Peyer's patch (tissue), 4 donors: ENCODE data around the gene C3orf52. TPM values are rescaled to one million over a fixed set of nuclear protein-coding genes. Genes with fewer than 3 reads are reported as not detected.
"Not testable (repeated sequence)": the region's sequence is repeated elsewhere in the genome, so short reads cannot be mapped to it uniquely, and the experiment has no call there.

Experiments
- DNase-seq, 3 donors: peaks; one replicate each; pipeline ENCODE4 v3.0.0-alpha.2; 2017 to 2019
- H3K27ac ChIP-seq, 4 donors: fragments of 200-600 bp; sonication (generic); one replicate each; pipeline ENCODE4 v1.5.1; 2016 to 2019
- H3K27me3 ChIP-seq, 2 donors: fragments of 200-600 bp; sonication (generic); one replicate each; pipeline ENCODE4 v1.5.1; 2019
- H3K36me3 ChIP-seq, 3 donors: fragments of 200-600 bp; sonication (generic); one replicate each; pipeline ENCODE4 v1.5.1; 2016 to 2019
- H3K4me1 ChIP-seq, 4 donors: fragments of 200-600 bp; sonication (generic); one replicate each; pipeline ENCODE4 v1.5.1; 2016 to 2019
- H3K4me3 ChIP-seq, 4 donors: fragments of 200-600 bp; sonication (generic); 1 replicate in 3 of 4; 2 replicates in 1 of 4; pipeline ENCODE4 v1.5.1; 2016 to 2019; ENCODE audit warnings: mild to moderate bottlenecking in 1 of 4
- H3K9me3 ChIP-seq, 4 donors: fragments of 200-600 bp; sonication (generic); one replicate each; pipeline ENCODE4 v1.5.1; 2016 to 2019; ENCODE audit warnings: mild to moderate bottlenecking in 1 of 4
- POLR2A ChIP-seq, 2 donors: fragments of 450-650 bp; IDR thresholded peaks; one replicate each; pipeline ENCODE4 v1.5.1; 2017; ENCODE audit warnings: antibody characterized with exemption in 2 of 2, mild to moderate bottlenecking in 2 of 2, moderate library complexity in 2 of 2
- total RNA-seq, 4 donors: library from RNA; depleted of rRNA; stranded (reverse); fragments of >200 nt; gene quantifications; one replicate each; pipeline ENCODE4 v1.1.0, GENCODE V29; 2016
- TF ChIP-seq, protein P1 (sequence below), 6 experiments: fragments of 450-650 bp in 4 of 6; fragments of 200-600 bp in 2 of 6; sonication (generic) in 1 of 6; IDR thresholded peaks; one replicate each; pipeline ENCODE4 v1.5.1; 2017 to 2019; ENCODE audit warnings: antibody characterized with exemption in 6 of 6, mild to moderate bottlenecking in 3 of 6, moderate library complexity in 1 of 6

C3orf52 gene
- 10 to 100 TPM; 13.2 to 31.0 (median 25.9) TPM for total RNA-seq

- no peaks in the 10 kb centered on the region for H3K36me3 ChIP-seq
- H3K4me3 ChIP-seq = peak within 1 kb of the TSS; percentile 51 to 73 (median 62)
- peak within 1 kb of the TSS in 3 of 4 donors; percentile 63 to 93 (median 86) for H3K27ac ChIP-seq
- peaks cover 0 to 25% (median 2%) of the 10 kb centered on the region in 4 donors for H3K4me1 ChIP-seq
- TF ChIP-seq, protein P1, sequence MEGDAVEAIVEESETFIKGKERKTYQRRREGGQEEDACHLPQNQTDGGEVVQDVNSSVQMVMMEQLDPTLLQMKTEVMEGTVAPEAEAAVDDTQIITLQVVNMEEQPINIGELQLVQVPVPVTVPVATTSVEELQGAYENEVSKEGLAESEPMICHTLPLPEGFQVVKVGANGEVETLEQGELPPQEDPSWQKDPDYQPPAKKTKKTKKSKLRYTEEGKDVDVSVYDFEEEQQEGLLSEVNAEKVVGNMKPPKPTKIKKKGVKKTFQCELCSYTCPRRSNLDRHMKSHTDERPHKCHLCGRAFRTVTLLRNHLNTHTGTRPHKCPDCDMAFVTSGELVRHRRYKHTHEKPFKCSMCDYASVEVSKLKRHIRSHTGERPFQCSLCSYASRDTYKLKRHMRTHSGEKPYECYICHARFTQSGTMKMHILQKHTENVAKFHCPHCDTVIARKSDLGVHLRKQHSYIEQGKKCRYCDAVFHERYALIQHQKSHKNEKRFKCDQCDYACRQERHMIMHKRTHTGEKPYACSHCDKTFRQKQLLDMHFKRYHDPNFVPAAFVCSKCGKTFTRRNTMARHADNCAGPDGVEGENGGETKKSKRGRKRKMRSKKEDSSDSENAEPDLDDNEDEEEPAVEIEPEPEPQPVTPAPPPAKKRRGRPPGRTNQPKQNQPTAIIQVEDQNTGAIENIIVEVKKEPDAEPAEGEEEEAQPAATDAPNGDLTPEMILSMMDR (IDR thresholded peaks at IDR 0.05) = peak in 1 of 6 experiments; percentile 10
- peak; percentile 65 to 86 for TF ChIP-seq POLR2A (IDR thresholded peaks at IDR 0.05)
- H3K27me3 ChIP-seq = no peaks in the 10 kb centered on the region
- peak; percentile 58 to 93 (median 90) for DNase-seq
- H3K9me3 ChIP-seq = no peaks in the 10 kb centered on the region
Measured at GRCh38 chr3:112086076-112086854, at the start of gene C3orf52. Gene C3orf52 (plus strand): TSS chr3:112086389. CDS start chr3:112086408, 19 bp downstream.

GRCh38 chr3:112037194-112037593, 49.0 kb upstream of the C3orf52 start:
- H3K27ac ChIP-seq, H3K4me3 ChIP-seq, H3K27me3 ChIP-seq, H3K36me3 ChIP-seq, DNase-seq, H3K9me3 ChIP-seq, H3K4me1 ChIP-seq: not testable (repeated sequence)

DNA sequence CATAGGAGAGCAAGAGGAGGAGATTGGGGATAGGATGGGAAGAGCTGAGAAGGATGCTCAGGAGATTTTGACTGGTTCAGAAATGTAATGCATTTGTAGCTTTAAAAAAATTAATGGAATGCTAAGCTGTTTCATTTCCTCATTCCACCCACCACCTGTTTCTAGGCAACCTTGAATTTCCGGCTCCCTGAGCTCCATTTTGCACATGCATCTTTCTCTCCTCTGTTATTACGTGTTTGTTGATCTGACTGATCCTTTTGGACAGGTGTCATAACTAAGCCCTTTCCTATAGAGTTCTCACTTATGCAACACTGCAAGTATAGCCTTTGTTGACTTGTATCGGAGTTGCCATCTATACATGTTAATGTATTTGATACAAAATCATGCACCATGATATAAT, 47.3 kb upstream of the C3orf52 start:
- Histone ChIP-seq H3K4me3 (no peak overlapping the region), H3K9me3 (no peaks in the 10 kb centered on the region), H3K36me3 (no peaks in the 10 kb centered on the region), H3K27me3 (no peaks in the 10 kb centered on the region), H3K27ac (no peak overlapping the region), H3K4me1 (no peaks in the 10 kb centered on the region)
- no peak for DNase-seq
- TF ChIP-seq, protein P1 (IDR thresholded peaks at IDR 0.05) = no peak
- TF ChIP-seq POLR2A (IDR thresholded peaks at IDR 0.05) = no peak

GRCh38 chr3:112041321-112041720, 44.9 kb upstream of the C3orf52 start:
- Histone ChIP-seq H3K4me1 (no peaks in the 10 kb centered on the region), H3K27ac (no peak overlapping the region), H3K36me3 (no peaks in the 10 kb centered on the region), H3K4me3 (no peak overlapping the region), H3K27me3 (no peaks in the 10 kb centered on the region), H3K9me3 (no peaks in the 10 kb centered on the region)
- TF ChIP-seq POLR2A (IDR thresholded peaks at IDR 0.05) = no peak
- TF ChIP-seq, protein P1 (IDR thresholded peaks at IDR 0.05) = no peak
- DNase-seq = no peak

DNA sequence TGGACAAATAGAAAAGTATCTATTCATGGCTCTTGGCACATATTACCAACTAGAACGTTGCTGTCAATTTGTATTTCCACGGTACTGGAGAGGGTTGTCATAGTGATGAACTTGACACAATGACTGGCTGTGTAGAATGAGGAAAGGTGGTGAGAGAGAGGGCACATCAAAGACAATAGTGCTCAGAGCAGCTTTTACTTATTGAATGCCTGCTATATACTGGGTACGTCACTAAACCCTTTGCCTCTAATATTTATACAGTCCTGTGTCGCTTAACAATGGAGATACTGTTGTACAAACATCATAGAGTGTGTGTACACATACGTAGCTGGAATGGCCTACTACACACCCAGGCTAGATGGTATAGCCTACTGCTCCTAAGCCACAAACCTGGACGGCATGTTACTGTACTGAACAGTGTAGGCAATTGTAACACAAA, 43.3 kb upstream of the C3orf52 start:
- DNase-seq = no peak
- Histone ChIP-seq H3K9me3 (no peaks in the 10 kb centered on the region), H3K4me3 (no peak overlapping the region), H3K27me3 (no peaks in the 10 kb centered on the region), H3K36me3 (no peaks in the 10 kb centered on the region), H3K4me1 (no peaks in the 10 kb centered on the region), H3K27ac (no peak overlapping the region)
- TF ChIP-seq, protein P1 (IDR thresholded peaks at IDR 0.05) = no peak
- TF ChIP-seq POLR2A (IDR thresholded peaks at IDR 0.05) = no peak

GRCh38 chr3:112043621-112044201, 42.5 kb upstream of the C3orf52 start:
- Histone ChIP-seq H3K27ac (no peak overlapping the region), H3K36me3 (no peaks in the 10 kb centered on the region), H3K9me3 (no peaks in the 10 kb centered on the region), H3K4me1 (no peaks in the 10 kb centered on the region), H3K4me3 (no peak overlapping the region), H3K27me3 (no peaks in the 10 kb centered on the region)
- DNase-seq = peak in 2 of 3 donors; percentile 29 to 57
- no peak for TF ChIP-seq POLR2A (IDR thresholded peaks at IDR 0.05)
- TF ChIP-seq, protein P1 (IDR thresholded peaks at IDR 0.05) = peak; percentile 45 to 82 (median 65)
